H9 (cell line): ENCODE results near the gene CUEDC1. TPM values are rescaled to one million over a fixed set of nuclear protein-coding genes. Genes with fewer than 3 reads are reported as not detected.

Source experiments
- DNase-seq: peaks from one replicate; pipeline ENCODE4 v3.0.0-alpha.2; 2017
- H2AFZ ChIP-seq: one replicate; pipeline ENCODE4 v1.6.1; 2013; ENCODE audit warnings: mild to moderate bottlenecking, low read length, control low read depth, moderate library complexity
- H2AK5ac ChIP-seq: 2 replicates; pipeline ENCODE4 v1.6.1; 2013; ENCODE audit warnings: low read length, control low read depth, mixed read lengths; ENCODE audit not compliant: insufficient read length
- H2BK120ac ChIP-seq: one replicate; pipeline ENCODE4 v1.6.1; 2013; ENCODE audit warnings: low read depth, mild to moderate bottlenecking, low read length, control low read depth, inconsistent platforms; ENCODE audit not compliant: poor library complexity, severe bottlenecking
- H2BK12ac ChIP-seq: 2 replicates; pipeline ENCODE4 v1.6.1; 2013; ENCODE audit warnings: low read length, control low read depth, mixed read lengths, low read depth; ENCODE audit not compliant: insufficient read length
- H2BK15ac ChIP-seq: 2 replicates; pipeline ENCODE4 v1.6.1; 2013; ENCODE audit warnings: low read depth, low read length, control low read depth
- H2BK20ac ChIP-seq: one replicate; pipeline ENCODE4 v1.6.1; 2013; ENCODE audit warnings: low read depth, mild to moderate bottlenecking, low read length, control low read depth, inconsistent platforms; ENCODE audit not compliant: poor library complexity, severe bottlenecking
- H2BK5ac ChIP-seq: 2 replicates; pipeline ENCODE4 v1.6.1; 2013; ENCODE audit warnings: low read length, control low read depth, mixed read lengths; ENCODE audit not compliant: insufficient read length
- H3K14ac ChIP-seq: 2 replicates; pipeline ENCODE4 v1.6.1; 2013; ENCODE audit warnings: low read length, control low read depth; ENCODE audit not compliant: insufficient read depth
- H3K18ac ChIP-seq: 2 replicates; pipeline ENCODE4 v1.6.1; 2013; ENCODE audit warnings: low read depth, mild to moderate bottlenecking, mixed read lengths, low read length, control low read depth; ENCODE audit not compliant: insufficient read length
- H3K23ac ChIP-seq: 2 replicates; pipeline ENCODE4 v1.6.1; 2013; ENCODE audit warnings: low read length, control low read depth, mixed read lengths, low read depth; ENCODE audit not compliant: insufficient read length
- H3K23me2 ChIP-seq: 2 replicates; pipeline ENCODE4 v1.6.1; 2013; ENCODE audit warnings: low read depth, mild to moderate bottlenecking, mixed read lengths, low read length, control low read depth; ENCODE audit not compliant: insufficient read length, poor library complexity, severe bottlenecking
- H3K27ac ChIP-seq: 2 replicates; pipeline ENCODE4 v1.5.1; 2013; ENCODE audit warnings: low read length, control low read depth, mixed read lengths, low read depth; ENCODE audit not compliant: insufficient read length
- H3K27me3 ChIP-seq: 2 replicates; pipeline ENCODE4 v1.6.1; 2013; ENCODE audit warnings: low read length, control low read depth, inconsistent platforms; ENCODE audit not compliant: insufficient read depth
- H3K4ac ChIP-seq: 2 replicates; pipeline ENCODE4 v1.6.1; 2013; ENCODE audit warnings: low read depth, mild to moderate bottlenecking, control low read depth, inconsistent platforms, low read length, moderate library complexity
- H3K4me1 ChIP-seq: 2 replicates; pipeline ENCODE4 v1.6.1; 2013; ENCODE audit warnings: low read length, control low read depth, inconsistent platforms; ENCODE audit not compliant: insufficient read depth
- H3K4me2 ChIP-seq: 2 replicates; pipeline ENCODE4 v1.6.1; 2013; ENCODE audit warnings: low read length, control low read depth, mixed read lengths; ENCODE audit not compliant: insufficient read length, insufficient read depth
- H3K56ac ChIP-seq: 2 replicates; pipeline ENCODE4 v1.6.1; 2013; ENCODE audit warnings: low read depth, mild to moderate bottlenecking, mixed read lengths, low read length, control low read depth; ENCODE audit not compliant: insufficient read length
- H3K79me1 ChIP-seq: 2 replicates; pipeline ENCODE4 v1.6.1; 2013; ENCODE audit warnings: low read depth, mild to moderate bottlenecking, moderate library complexity, low read length, control low read depth, inconsistent platforms; ENCODE audit not compliant: insufficient read depth, poor library complexity, severe bottlenecking
- H3K79me2 ChIP-seq: 2 replicates; pipeline ENCODE4 v1.6.1; 2013; ENCODE audit warnings: low read length, control low read depth, inconsistent platforms; ENCODE audit not compliant: insufficient read depth
- H3K9ac ChIP-seq: 2 replicates; pipeline ENCODE4 v1.6.1; 2013; ENCODE audit warnings: low read length, control low read depth, mixed read lengths; ENCODE audit not compliant: insufficient read length; ENCODE audit errors: extremely low read depth
- H3K9me3 ChIP-seq: one replicate; pipeline ENCODE4 v1.6.1; 2013; ENCODE audit warnings: low read depth, low read length, inconsistent platforms; ENCODE audit not compliant: control insufficient read depth
- H3T11ph ChIP-seq: one replicate; pipeline ENCODE4 v1.6.1; 2013; ENCODE audit warnings: mild to moderate bottlenecking, low read length, control low read depth, inconsistent platforms
- H4K20me1 ChIP-seq: one replicate; pipeline ENCODE4 v1.6.1; 2013; ENCODE audit not compliant: control insufficient read depth, insufficient read length, insufficient read depth
- H4K5ac ChIP-seq: 2 replicates; pipeline ENCODE4 v1.6.1; 2013; ENCODE audit warnings: low read depth, mild to moderate bottlenecking, mixed read lengths, low read length, control low read depth; ENCODE audit not compliant: insufficient read length
- H4K8ac ChIP-seq: replicated peaks from 2 replicates; pipeline ENCODE4 v1.6.1; 2013; ENCODE audit warnings: low read length, control low read depth, mixed read lengths, low read depth; ENCODE audit not compliant: insufficient read length
- H4K91ac ChIP-seq: 2 replicates; pipeline ENCODE4 v1.6.1; 2013; ENCODE audit warnings: low read depth, mild to moderate bottlenecking, moderate library complexity, mixed read lengths, low read length, control low read depth; ENCODE audit not compliant: insufficient read length
- H3K27ac Mint-ChIP-seq, 3 experiments: 2 replicates in 2 of 3; 3 replicates in 1 of 3; pipeline ENCODE4 v1.8.0; 2020 to 2021; ENCODE audit warnings: mixed read lengths in 3 of 3, mild to moderate bottlenecking in 1 of 3, moderate library complexity in 1 of 3
- H3K27me3 Mint-ChIP-seq: 2 replicates; pipeline ENCODE4 v1.8.0; 2021; ENCODE audit warnings: low read depth, mild to moderate bottlenecking, moderate library complexity, mixed read lengths
- H3K36me3 Mint-ChIP-seq, 3 experiments: 2 replicates in 2 of 3; 3 replicates in 1 of 3; pipeline ENCODE4 v1.8.0; 2020 to 2021; ENCODE audit warnings: low read depth in 3 of 3, mixed read lengths in 3 of 3; ENCODE audit not compliant: insufficient read depth in 1 of 3
- H3K4me1 Mint-ChIP-seq, 2 experiments: 2 replicates each; pipeline ENCODE4 v1.8.0; 2020; ENCODE audit warnings: mixed read lengths in 2 of 2
- H3K4me3 Mint-ChIP-seq, 2 experiments: 2 replicates in 1 of 2; 3 replicates in 1 of 2; pipeline ENCODE4 v1.8.0; 2020 to 2021; ENCODE audit warnings: mild to moderate bottlenecking in 2 of 2, mixed read lengths in 2 of 2, moderate library complexity in 1 of 2
- H3K9me3 Mint-ChIP-seq, 2 experiments: 2 replicates in 1 of 2; 3 replicates in 1 of 2; pipeline ENCODE4 v1.8.0; 2020; ENCODE audit warnings: mild to moderate bottlenecking in 2 of 2, mixed read lengths in 2 of 2, moderate library complexity in 1 of 2
- WGBS: extraction: QIAGEN DNeasy Blood & Tissue Kit; methylation state at CpG from one replicate; pipeline ENCODE4 v1.1.7; 2013; ENCODE audit warnings: missing lambda C conversion rate, low lambda C conversion rate, mixed read lengths; ENCODE audit not compliant: insufficient read length; ENCODE audit errors: extremely low coverage; 5-methylcytosine and 5-hydroxymethylcytosine counted together
- total RNA-seq: library from RNA; stranded (reverse); gene quantifications from 2 replicates; pipeline ENCODE4 v1.2.1, GENCODE V29; 2021
- TF ChIP-seq, protein P1 (sequence below): fragments of 200-600 bp; sonication (generic); conservative IDR thresholded peaks from 3 replicates; pipeline ENCODE4 v1.8.0; 2021; ENCODE audit warnings: antibody characterized with exemption, mild to moderate bottlenecking

The CUEDC1 gene
- total RNA-seq, 1 experiment from 2014 or later, result 7.3 TPM

DNA sequence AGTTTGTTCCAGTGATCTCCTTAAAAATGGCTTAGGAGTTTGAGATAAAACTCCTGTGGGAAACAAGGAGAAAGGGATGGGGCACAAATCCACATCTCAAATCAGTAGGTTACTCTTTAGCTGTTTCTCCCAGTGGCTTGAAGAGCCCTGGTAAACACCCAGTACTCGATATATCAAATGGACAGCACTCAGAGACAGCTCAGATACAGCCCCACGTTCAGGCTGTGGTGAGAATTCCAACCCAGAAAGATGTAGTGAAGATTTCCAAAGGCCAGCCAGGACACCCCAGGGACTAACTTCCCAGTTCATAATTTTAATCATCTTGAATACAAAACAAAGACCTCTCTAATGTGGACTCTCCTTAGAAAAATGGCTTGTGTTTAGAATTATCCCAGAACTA, 39.2 kb upstream of the CUEDC1 start:
- Histone ChIP-seq H4K91ac (no peak overlapping the region), H3K27me3 (no peaks in the 10 kb centered on the region), H4K20me1 (no peaks in the 10 kb centered on the region), H3K79me1 (no peaks in the 10 kb centered on the region), H2BK15ac (no peak overlapping the region), H3K4ac (no peak overlapping the region), H3K56ac (no peak overlapping the region), H4K5ac (no peak overlapping the region), H3K14ac (no peak overlapping the region), H2BK20ac (no peak overlapping the region), H4K8ac (no peak overlapping the region), H2BK12ac (no peak overlapping the region), H3K4me2 (no peak overlapping the region), H3K79me2 (no peaks in the 10 kb centered on the region), H3K9me3 (no peaks in the 10 kb centered on the region), H3K9ac (no peak overlapping the region), H2BK5ac (no peak overlapping the region), H2AK5ac (no peak overlapping the region), H3K18ac (no peak overlapping the region), H3K23ac (no peak overlapping the region), H3K23me2 (no peaks in the 10 kb centered on the region), H3K4me1 (peaks cover 3% of the 10 kb centered on the region; the same call in 1 of the 2 replicates), H3T11ph (no peak overlapping the region), H2AFZ (no peak overlapping the region), H3K27ac (no peak overlapping the region), H2BK120ac (no peak overlapping the region)
- peak overlapping the region in 1 of 3 experiments; percentile 4; a peak in 1 of 7 replicates for H3K27ac Mint-ChIP-seq
- no peaks in the 10 kb centered on the region for H3K9me3 Mint-ChIP-seq
- H3K4me3 Mint-ChIP-seq, result no peak overlapping the region
- H3K4me1 Mint-ChIP-seq, result peaks cover 24 to 33% of the 10 kb centered on the region in 2 experiments
- TF ChIP-seq, protein P1, sequence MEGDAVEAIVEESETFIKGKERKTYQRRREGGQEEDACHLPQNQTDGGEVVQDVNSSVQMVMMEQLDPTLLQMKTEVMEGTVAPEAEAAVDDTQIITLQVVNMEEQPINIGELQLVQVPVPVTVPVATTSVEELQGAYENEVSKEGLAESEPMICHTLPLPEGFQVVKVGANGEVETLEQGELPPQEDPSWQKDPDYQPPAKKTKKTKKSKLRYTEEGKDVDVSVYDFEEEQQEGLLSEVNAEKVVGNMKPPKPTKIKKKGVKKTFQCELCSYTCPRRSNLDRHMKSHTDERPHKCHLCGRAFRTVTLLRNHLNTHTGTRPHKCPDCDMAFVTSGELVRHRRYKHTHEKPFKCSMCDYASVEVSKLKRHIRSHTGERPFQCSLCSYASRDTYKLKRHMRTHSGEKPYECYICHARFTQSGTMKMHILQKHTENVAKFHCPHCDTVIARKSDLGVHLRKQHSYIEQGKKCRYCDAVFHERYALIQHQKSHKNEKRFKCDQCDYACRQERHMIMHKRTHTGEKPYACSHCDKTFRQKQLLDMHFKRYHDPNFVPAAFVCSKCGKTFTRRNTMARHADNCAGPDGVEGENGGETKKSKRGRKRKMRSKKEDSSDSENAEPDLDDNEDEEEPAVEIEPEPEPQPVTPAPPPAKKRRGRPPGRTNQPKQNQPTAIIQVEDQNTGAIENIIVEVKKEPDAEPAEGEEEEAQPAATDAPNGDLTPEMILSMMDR, result no peak
- no CpG with 5 or more reads among the region's 2 CpGs for WGBS
- H3K27me3 Mint-ChIP-seq, result no peaks in the 10 kb centered on the region
- no peak for DNase-seq
- peaks cover 5 to 28% (median 20%) of the 10 kb centered on the region in 3 experiments; a peak in 6 of 7 replicates for H3K36me3 Mint-ChIP-seq
